Neural cell (in vitro differentiated cells): ENCODE results near the gene INS. TPM values are rescaled to one million over a fixed set of nuclear protein-coding genes. Genes with fewer than 3 reads are reported as not detected.

Experiments
- H2AFZ ChIP-seq: fragments of 200-600, 300-800 bp; sonication (generic), shearing (Covaris generic); 2 replicates; pipeline ENCODE4 v1.6.0; 2014; ENCODE audit warnings: low read depth, mild to moderate bottlenecking, antibody characterized with exemption, low read length, moderate library complexity
- H3F3A ChIP-seq: fragments of 200-600 bp; shearing (Covaris generic); 2 replicates; pipeline ENCODE4 v1.6.1; 2016; ENCODE audit warnings: mild to moderate bottlenecking, moderate library complexity, mixed read lengths, antibody characterized with exemption, low read length; ENCODE audit not compliant: insufficient read depth, poor library complexity, severe bottlenecking
- H3K27ac ChIP-seq: fragments of 200-600, 300-800 bp; sonication (generic), shearing (Covaris generic); 2 replicates; pipeline ENCODE4 v1.5.1; 2014; ENCODE audit warnings: mild to moderate bottlenecking, low read length, moderate library complexity
- H3K27me3 ChIP-seq: fragments of 300-800, 200-600 bp; sonication (generic), shearing (Covaris generic); 2 replicates; pipeline ENCODE4 v1.6.0; 2014; ENCODE audit warnings: mild to moderate bottlenecking, low read depth, low read length, moderate library complexity; ENCODE audit not compliant: insufficient read depth
- H3K36me3 ChIP-seq: fragments of 300-800, 200-600 bp; sonication (generic), shearing (Covaris generic); 2 replicates; pipeline ENCODE4 v1.5.1; 2014; ENCODE audit warnings: mild to moderate bottlenecking, antibody characterized with exemption, low read length, moderate library complexity; ENCODE audit not compliant: insufficient read depth
- H3K4me2 ChIP-seq: fragments of 300-800, 200-600 bp; sonication (generic), shearing (Covaris generic); 2 replicates; pipeline ENCODE4 v1.6.0; 2014; ENCODE audit warnings: mild to moderate bottlenecking, low read length
- H3K4me3 ChIP-seq: fragments of 300-800, 200-600 bp; sonication (generic), shearing (Covaris generic); 2 replicates; pipeline ENCODE4 v1.5.1; 2014; ENCODE audit warnings: mild to moderate bottlenecking, low read length, moderate library complexity
- H3K79me2 ChIP-seq: fragments of 200-600 bp; shearing (Covaris generic); replicated peaks from 2 replicates; pipeline ENCODE4 v1.6.0; 2014; ENCODE audit warnings: mild to moderate bottlenecking, low read length, moderate library complexity; ENCODE audit not compliant: insufficient read depth
- H3K9ac ChIP-seq: fragments of 300-800, 200-600 bp; sonication (generic), shearing (Covaris generic); 2 replicates; pipeline ENCODE4 v1.6.1; 2016; ENCODE audit warnings: mild to moderate bottlenecking, low read length, mixed read lengths
- H3K9me2 ChIP-seq: fragments of 200-600 bp; shearing (Covaris generic); 2 replicates; pipeline ENCODE4 v1.6.1; 2016; ENCODE audit warnings: mild to moderate bottlenecking, low read length, mixed read lengths; ENCODE audit not compliant: insufficient read depth
- H3K9me3 ChIP-seq: fragments of 200-600, 300-800 bp; sonication (generic), shearing (Covaris generic); 2 replicates; pipeline ENCODE4 v1.6.1; 2016; ENCODE audit warnings: mild to moderate bottlenecking, mixed run types, low read length, moderate library complexity, mixed read lengths
- H4K20me1 ChIP-seq: fragments of 200-600 bp; shearing (Covaris generic); 2 replicates; pipeline ENCODE4 v1.6.1; 2016; ENCODE audit warnings: mild to moderate bottlenecking, mixed run types; ENCODE audit not compliant: insufficient read depth
- EP300 ChIP-seq: fragments of 450-650 bp; conservative IDR thresholded peaks from 2 replicates; pipeline ENCODE4 v1.6.1; 2014; ENCODE audit warnings: antibody characterized with exemption, mild to moderate bottlenecking, moderate library complexity; ENCODE audit not compliant: poor library complexity, severe bottlenecking
- EZH2 ChIP-seq: fragments of 200-600, 300-800 bp; shearing (Covaris generic), sonication (generic); IDR thresholded peaks from 2 replicates; pipeline ENCODE4 v1.6.1; 2014; ENCODE audit warnings: antibody characterized with exemption, low read length, borderline replicate concordance, mild to moderate bottlenecking; ENCODE audit not compliant: insufficient read depth, poor library complexity, severe bottlenecking
- MXI1 ChIP-seq: fragments of 450-650 bp; conservative IDR thresholded peaks from 2 replicates; pipeline ENCODE4 v1.6.1; 2014; ENCODE audit warnings: antibody characterized with exemption, mild to moderate bottlenecking; ENCODE audit not compliant: poor library complexity, severe bottlenecking
- POLR2AphosphoS5 ChIP-seq: IDR thresholded peaks from 2 replicates; pipeline ENCODE4 v1.6.1; 2012
- RAD21 ChIP-seq: fragments of 450-650 bp; conservative IDR thresholded peaks from 2 replicates; pipeline ENCODE4 v1.6.1; 2014; ENCODE audit warnings: antibody characterized with exemption, mild to moderate bottlenecking, moderate library complexity
- SMC3 ChIP-seq: fragments of 450-650 bp; conservative IDR thresholded peaks from 2 replicates; pipeline ENCODE4 v1.6.1; 2014; ENCODE audit warnings: antibody characterized with exemption, mild to moderate bottlenecking, moderate library complexity; ENCODE audit not compliant: poor library complexity
- TAF1 ChIP-seq: IDR thresholded peaks from 2 replicates; pipeline ENCODE4 v1.6.1; 2012; ENCODE audit warnings: low read depth
- polyA plus RNA-seq: library from polyadenylated mRNA; depleted of rRNA; stranded (reverse); fragments of >200 nt; gene quantifications from 2 replicates; pipeline ENCODE4 v1.2.3, GENCODE V29; 2014
- TF ChIP-seq, protein P1 (sequence below): fragments of 450-650 bp; IDR thresholded peaks from 2 replicates; pipeline ENCODE4 v1.5.1; 2014; ENCODE audit warnings: antibody characterized with exemption, mild to moderate bottlenecking, moderate library complexity; ENCODE audit not compliant: poor library complexity, severe bottlenecking
- TF ChIP-seq, protein P2 (sequence below): IDR thresholded peaks from 2 replicates; pipeline ENCODE4 v1.6.1; 2012; ENCODE audit warnings: borderline replicate concordance

INS gene
- polyA plus RNA-seq, 1 donor from 2014 or later: not detected

DNA sequence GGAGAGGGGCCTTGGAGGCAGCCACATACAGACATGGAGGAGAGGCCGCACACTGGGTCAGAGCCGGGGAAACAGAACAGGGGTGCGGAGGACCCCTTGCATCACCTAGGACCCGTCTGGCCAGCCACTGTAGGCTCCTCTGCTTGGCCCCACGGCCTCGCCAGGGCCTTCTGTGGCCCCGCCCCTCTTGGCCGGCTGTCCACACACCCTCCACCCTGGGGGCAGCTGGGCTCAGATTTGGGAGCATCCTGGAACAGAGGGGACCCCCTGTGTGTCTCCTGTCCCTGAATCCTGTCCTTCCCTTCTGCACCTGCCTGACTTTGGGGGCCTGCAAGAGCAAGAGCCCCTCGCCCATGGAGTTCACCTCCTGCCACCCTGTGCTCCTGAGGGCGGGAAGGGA is 18.5 kb upstream of the INS start:
- no peak for TF ChIP-seq RAD21
- TF ChIP-seq, protein P1, sequence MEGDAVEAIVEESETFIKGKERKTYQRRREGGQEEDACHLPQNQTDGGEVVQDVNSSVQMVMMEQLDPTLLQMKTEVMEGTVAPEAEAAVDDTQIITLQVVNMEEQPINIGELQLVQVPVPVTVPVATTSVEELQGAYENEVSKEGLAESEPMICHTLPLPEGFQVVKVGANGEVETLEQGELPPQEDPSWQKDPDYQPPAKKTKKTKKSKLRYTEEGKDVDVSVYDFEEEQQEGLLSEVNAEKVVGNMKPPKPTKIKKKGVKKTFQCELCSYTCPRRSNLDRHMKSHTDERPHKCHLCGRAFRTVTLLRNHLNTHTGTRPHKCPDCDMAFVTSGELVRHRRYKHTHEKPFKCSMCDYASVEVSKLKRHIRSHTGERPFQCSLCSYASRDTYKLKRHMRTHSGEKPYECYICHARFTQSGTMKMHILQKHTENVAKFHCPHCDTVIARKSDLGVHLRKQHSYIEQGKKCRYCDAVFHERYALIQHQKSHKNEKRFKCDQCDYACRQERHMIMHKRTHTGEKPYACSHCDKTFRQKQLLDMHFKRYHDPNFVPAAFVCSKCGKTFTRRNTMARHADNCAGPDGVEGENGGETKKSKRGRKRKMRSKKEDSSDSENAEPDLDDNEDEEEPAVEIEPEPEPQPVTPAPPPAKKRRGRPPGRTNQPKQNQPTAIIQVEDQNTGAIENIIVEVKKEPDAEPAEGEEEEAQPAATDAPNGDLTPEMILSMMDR: no peak
- no peak for TF ChIP-seq TAF1
- no peak overlapping the region for H3K4me3 ChIP-seq
- no peaks in the 10 kb centered on the region for H3K27me3 ChIP-seq
- no peaks in the 10 kb centered on the region for H4K20me1 ChIP-seq
- H3K9ac ChIP-seq: no peak overlapping the region
- H3K79me2 ChIP-seq: no peaks in the 10 kb centered on the region
- H3K27ac ChIP-seq: no peak overlapping the region
- H2AFZ ChIP-seq: no peak overlapping the region
- H3K4me2 ChIP-seq: no peak overlapping the region
- no peaks in the 10 kb centered on the region for H3K36me3 ChIP-seq
- no peaks in the 10 kb centered on the region for H3K9me3 ChIP-seq
- H3K9me2 ChIP-seq: no peaks in the 10 kb centered on the region
- H3F3A ChIP-seq: no peaks in the 10 kb centered on the region

DNA sequence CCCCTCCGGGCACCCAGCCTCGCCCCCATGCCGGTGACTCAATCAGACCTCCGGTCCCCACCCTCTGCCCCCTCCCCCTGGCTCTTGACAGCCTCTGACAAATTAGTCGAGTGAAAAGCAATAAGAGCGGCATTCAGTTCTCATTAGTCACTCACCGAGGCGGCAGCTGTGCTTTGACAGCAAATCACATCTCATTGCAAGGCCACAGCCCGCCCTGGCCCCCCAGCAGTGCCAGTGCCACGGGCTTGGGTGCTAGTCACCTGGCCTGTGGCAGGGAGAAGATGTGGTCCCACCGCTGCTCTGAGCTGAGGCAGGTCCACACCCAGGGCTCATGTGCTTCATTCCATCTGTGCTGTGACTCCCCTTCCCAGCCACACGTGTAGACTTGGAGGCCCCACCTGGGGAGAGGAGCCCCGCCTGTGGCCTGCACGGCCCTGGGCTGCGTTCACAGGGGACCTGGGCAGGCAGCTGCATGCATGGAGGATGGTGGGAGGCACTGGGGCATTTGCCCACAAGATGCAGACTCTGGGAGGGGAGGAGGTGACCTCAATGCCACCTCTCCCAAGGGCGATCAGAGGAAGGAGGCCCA is 18.0 kb upstream of the INS start:
- Histone ChIP-seq H3K27ac (no peak overlapping the region), H2AFZ (no peak overlapping the region), H3K36me3 (no peaks in the 10 kb centered on the region), H3K9ac (no peak overlapping the region), H3K79me2 (no peaks in the 10 kb centered on the region), H3F3A (no peaks in the 10 kb centered on the region), H3K4me2 (no peak overlapping the region), H3K9me3 (no peaks in the 10 kb centered on the region), H3K4me3 (peak overlapping the region; percentile 5), H3K9me2 (no peaks in the 10 kb centered on the region), H4K20me1 (no peaks in the 10 kb centered on the region), H3K27me3 (no peaks in the 10 kb centered on the region)
- TF ChIP-seq RAD21 (no peak), SMC3 (no peak), EP300 (no peak), TAF1 (no peak), EZH2 (no peak), MXI1 (no peak), POLR2AphosphoS5 (no peak)
- TF ChIP-seq, protein P1: no peak
- TF ChIP-seq, protein P2, sequence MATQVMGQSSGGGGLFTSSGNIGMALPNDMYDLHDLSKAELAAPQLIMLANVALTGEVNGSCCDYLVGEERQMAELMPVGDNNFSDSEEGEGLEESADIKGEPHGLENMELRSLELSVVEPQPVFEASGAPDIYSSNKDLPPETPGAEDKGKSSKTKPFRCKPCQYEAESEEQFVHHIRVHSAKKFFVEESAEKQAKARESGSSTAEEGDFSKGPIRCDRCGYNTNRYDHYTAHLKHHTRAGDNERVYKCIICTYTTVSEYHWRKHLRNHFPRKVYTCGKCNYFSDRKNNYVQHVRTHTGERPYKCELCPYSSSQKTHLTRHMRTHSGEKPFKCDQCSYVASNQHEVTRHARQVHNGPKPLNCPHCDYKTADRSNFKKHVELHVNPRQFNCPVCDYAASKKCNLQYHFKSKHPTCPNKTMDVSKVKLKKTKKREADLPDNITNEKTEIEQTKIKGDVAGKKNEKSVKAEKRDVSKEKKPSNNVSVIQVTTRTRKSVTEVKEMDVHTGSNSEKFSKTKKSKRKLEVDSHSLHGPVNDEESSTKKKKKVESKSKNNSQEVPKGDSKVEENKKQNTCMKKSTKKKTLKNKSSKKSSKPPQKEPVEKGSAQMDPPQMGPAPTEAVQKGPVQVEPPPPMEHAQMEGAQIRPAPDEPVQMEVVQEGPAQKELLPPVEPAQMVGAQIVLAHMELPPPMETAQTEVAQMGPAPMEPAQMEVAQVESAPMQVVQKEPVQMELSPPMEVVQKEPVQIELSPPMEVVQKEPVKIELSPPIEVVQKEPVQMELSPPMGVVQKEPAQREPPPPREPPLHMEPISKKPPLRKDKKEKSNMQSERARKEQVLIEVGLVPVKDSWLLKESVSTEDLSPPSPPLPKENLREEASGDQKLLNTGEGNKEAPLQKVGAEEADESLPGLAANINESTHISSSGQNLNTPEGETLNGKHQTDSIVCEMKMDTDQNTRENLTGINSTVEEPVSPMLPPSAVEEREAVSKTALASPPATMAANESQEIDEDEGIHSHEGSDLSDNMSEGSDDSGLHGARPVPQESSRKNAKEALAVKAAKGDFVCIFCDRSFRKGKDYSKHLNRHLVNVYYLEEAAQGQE: no peak
